GM23338 (cell line): ENCODE results near the gene ALDH3A2. TPM values are rescaled to one million over a fixed set of nuclear protein-coding genes. Genes with fewer than 3 reads are reported as not detected.

Source experiments
- ATAC-seq: fragments of 200-7000 bp; cut with Tn5 transposase; 3 replicates; pipeline ENCODE4 v1.9.1; 2020
- DNase-seq: peaks from one replicate; pipeline ENCODE4 v3.0.0-alpha.2; 2015; ENCODE audit warnings: low spot score
- H2AFZ ChIP-seq: fragments of 200-600 bp; sonication (generic); 2 replicates; pipeline ENCODE4 v1.8.0; 2016; ENCODE audit warnings: antibody characterized with exemption, mild to moderate bottlenecking, moderate library complexity
- H3F3A ChIP-seq: fragments of 200-600 bp; sonication (generic); replicated peaks from 2 replicates; pipeline ENCODE4 v1.8.0; 2017; ENCODE audit warnings: antibody characterized with exemption, mixed run types, low read depth
- H3K27ac ChIP-seq: fragments of 200-600 bp; sonication (generic); 2 replicates; pipeline ENCODE4 v1.6.1; 2016; ENCODE audit warnings: low read depth
- H3K27me3 ChIP-seq: fragments of 200-600 bp; sonication (generic); 2 replicates; pipeline ENCODE4 v1.8.0; 2016; ENCODE audit warnings: mild to moderate bottlenecking, mixed run types, moderate library complexity; ENCODE audit not compliant: insufficient read depth
- H3K36me3 ChIP-seq: fragments of 200-600 bp; sonication (generic); 2 replicates; pipeline ENCODE4 v1.8.0; 2016; ENCODE audit warnings: mild to moderate bottlenecking; ENCODE audit not compliant: insufficient read depth
- H3K4me1 ChIP-seq: fragments of 200-600 bp; sonication (generic); 2 replicates; pipeline ENCODE4 v1.8.0; 2016; ENCODE audit warnings: mild to moderate bottlenecking, moderate library complexity; ENCODE audit not compliant: insufficient read depth
- H3K4me2 ChIP-seq: fragments of 200-600 bp; sonication (generic); 2 replicates; pipeline ENCODE4 v1.7.1; 2017; ENCODE audit warnings: mixed run types
- H3K4me3 ChIP-seq: fragments of 200-600 bp; sonication (generic); 2 replicates; pipeline ENCODE4 v1.6.1; 2016; ENCODE audit warnings: mixed run types
- H3K79me2 ChIP-seq: fragments of 200-600 bp; sonication (generic); replicated peaks from 2 replicates; pipeline ENCODE4 v1.8.0; 2017; ENCODE audit warnings: mild to moderate bottlenecking; ENCODE audit not compliant: insufficient read depth
- H3K9me2 ChIP-seq: fragments of 200-600 bp; sonication (generic); 2 replicates; pipeline ENCODE4 v1.8.0; 2017; ENCODE audit not compliant: insufficient read depth
- H4K20me1 ChIP-seq: fragments of 200-600 bp; sonication (generic); replicated peaks from 2 replicates; pipeline ENCODE4 v1.8.0; 2017; ENCODE audit warnings: mild to moderate bottlenecking; ENCODE audit not compliant: insufficient read depth
- H3K27ac Mint-ChIP-seq: 2 replicates; pipeline ENCODE4 v1.8.0; 2020; ENCODE audit warnings: inconsistent platforms, mild to moderate bottlenecking, moderate library complexity, mixed read lengths
- H3K27me3 Mint-ChIP-seq: 3 replicates; pipeline ENCODE4 v1.8.0; 2022; ENCODE audit warnings: low read depth, mild to moderate bottlenecking, moderate library complexity, mixed read lengths, inconsistent platforms; ENCODE audit not compliant: insufficient read depth, poor library complexity
- H3K36me3 Mint-ChIP-seq: 3 replicates; pipeline ENCODE4 v1.8.0; 2021; ENCODE audit warnings: low read depth, mild to moderate bottlenecking, inconsistent platforms, moderate library complexity, mixed read lengths
- H3K4me1 Mint-ChIP-seq: 3 replicates; pipeline ENCODE4 v1.8.0; 2020; ENCODE audit warnings: mild to moderate bottlenecking, inconsistent platforms, mixed read lengths
- H3K4me3 Mint-ChIP-seq: 3 replicates; pipeline ENCODE4 v1.8.0; 2021; ENCODE audit warnings: moderate library complexity, mild to moderate bottlenecking, inconsistent platforms, mixed read lengths
- H3K9me3 Mint-ChIP-seq: 3 replicates; pipeline ENCODE4 v1.8.0; 2020; ENCODE audit warnings: moderate library complexity, mild to moderate bottlenecking, inconsistent platforms, mixed read lengths
- CREB1 ChIP-seq: fragments of 250-450 bp; sonication (Bioruptor Pico); IDR thresholded peaks from 2 replicates; pipeline ENCODE4 v1.5.0; 2020; ENCODE audit warnings: low read depth, mild to moderate bottlenecking, moderate library complexity
- ETS1 ChIP-seq: IDR thresholded peaks from 2 replicates; pipeline ENCODE4 v1.6.1; 2016; ENCODE audit warnings: antibody characterized with exemption
- EZH2 ChIP-seq: fragments of 200-600 bp; sonication (generic); IDR thresholded peaks from one replicate; pipeline ENCODE4 v1.8.0; 2017; ENCODE audit warnings: antibody characterized with exemption, mild to moderate bottlenecking, low read depth; ENCODE audit not compliant: unreplicated experiment
- JUNB ChIP-seq: IDR thresholded peaks from one replicate; pipeline ENCODE4 v1.6.1; 2016; ENCODE audit warnings: antibody characterized with exemption; ENCODE audit not compliant: unreplicated experiment
- NANOG ChIP-seq: IDR thresholded peaks from 2 replicates; pipeline ENCODE4 v1.6.1; 2016; ENCODE audit warnings: antibody characterized with exemption, borderline replicate concordance
- POLR2AphosphoS5 ChIP-seq: IDR thresholded peaks from 2 replicates; pipeline ENCODE4 v1.6.1; 2016; ENCODE audit warnings: antibody characterized with exemption, low read depth
- STAT1 ChIP-seq: IDR thresholded peaks from one replicate; pipeline ENCODE4 v1.6.1; 2016; ENCODE audit warnings: antibody characterized with exemption; ENCODE audit not compliant: unreplicated experiment
- ZNF114 ChIP-seq: fragments of 250-450 bp; sonication (Bioruptor Pico); IDR thresholded peaks from 2 replicates; pipeline ENCODE4 v1.5.0; 2020; ENCODE audit warnings: mild to moderate bottlenecking, moderate library complexity
- polyA plus RNA-seq: library from polyadenylated mRNA; unstranded; fragments of >200 nt; fragmentation: Nextera tagmentation; extraction: Ambion mirVana; gene quantifications from 2 replicates; pipeline ENCODE4 v1.2.1, GENCODE V29; 2016
- total RNA-seq: library from RNA; depleted of rRNA; stranded (reverse); fragments of >200 nt; shearing (Covaris generic); gene quantifications from 2 replicates; pipeline ENCODE4 v1.2.3, GENCODE V29; 2014
- TF ChIP-seq, protein P1 (sequence below): IDR thresholded peaks from one replicate; pipeline ENCODE4 v1.6.1; 2018; ENCODE audit warnings: antibody characterized with exemption; ENCODE audit not compliant: unreplicated experiment
- TF ChIP-seq, protein P2 (sequence below), 2 experiments: fragments of 200-600 bp in 1 of 2; sonication (generic) in 1 of 2; conservative IDR thresholded peaks; 2 replicates each; pipeline versions ENCODE4 v1.5.1 to v1.6.1; 2016 to 2017; ENCODE audit warnings: antibody characterized with exemption in 2 of 2, low read depth in 2 of 2, mild to moderate bottlenecking in 2 of 2, moderate library complexity in 1 of 2

Gene ALDH3A2
- total and polyA plus RNA-seq, 2 experiments from 2014 or later: 31.3 to 159 TPM

DNA sequence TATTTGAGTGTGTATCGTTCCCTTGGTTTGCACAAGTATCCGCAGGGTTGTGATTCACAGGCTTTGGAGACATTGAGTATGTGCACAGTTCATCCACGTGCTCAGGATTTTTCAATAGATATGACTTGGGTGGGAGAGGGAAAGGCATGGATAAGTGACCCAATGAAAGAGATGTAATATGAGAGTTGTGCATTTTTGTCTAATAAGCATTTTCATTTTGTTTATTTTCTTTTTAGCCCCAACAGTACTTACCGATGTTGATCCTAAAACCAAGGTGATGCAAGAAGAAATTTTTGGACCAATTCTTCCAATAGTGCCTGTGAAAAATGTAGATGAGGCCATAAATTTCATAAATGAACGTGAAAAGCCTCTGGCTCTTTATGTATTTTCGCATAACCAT, 14.5 kb downstream of the ALDH3A2 start:
- TF ChIP-seq NANOG (no peak), ZNF114 (CRISPR knock-in tag) (no peak), EZH2 (no peak), POLR2AphosphoS5 (no peak), STAT1 (no peak)
- TF ChIP-seq, protein P1, sequence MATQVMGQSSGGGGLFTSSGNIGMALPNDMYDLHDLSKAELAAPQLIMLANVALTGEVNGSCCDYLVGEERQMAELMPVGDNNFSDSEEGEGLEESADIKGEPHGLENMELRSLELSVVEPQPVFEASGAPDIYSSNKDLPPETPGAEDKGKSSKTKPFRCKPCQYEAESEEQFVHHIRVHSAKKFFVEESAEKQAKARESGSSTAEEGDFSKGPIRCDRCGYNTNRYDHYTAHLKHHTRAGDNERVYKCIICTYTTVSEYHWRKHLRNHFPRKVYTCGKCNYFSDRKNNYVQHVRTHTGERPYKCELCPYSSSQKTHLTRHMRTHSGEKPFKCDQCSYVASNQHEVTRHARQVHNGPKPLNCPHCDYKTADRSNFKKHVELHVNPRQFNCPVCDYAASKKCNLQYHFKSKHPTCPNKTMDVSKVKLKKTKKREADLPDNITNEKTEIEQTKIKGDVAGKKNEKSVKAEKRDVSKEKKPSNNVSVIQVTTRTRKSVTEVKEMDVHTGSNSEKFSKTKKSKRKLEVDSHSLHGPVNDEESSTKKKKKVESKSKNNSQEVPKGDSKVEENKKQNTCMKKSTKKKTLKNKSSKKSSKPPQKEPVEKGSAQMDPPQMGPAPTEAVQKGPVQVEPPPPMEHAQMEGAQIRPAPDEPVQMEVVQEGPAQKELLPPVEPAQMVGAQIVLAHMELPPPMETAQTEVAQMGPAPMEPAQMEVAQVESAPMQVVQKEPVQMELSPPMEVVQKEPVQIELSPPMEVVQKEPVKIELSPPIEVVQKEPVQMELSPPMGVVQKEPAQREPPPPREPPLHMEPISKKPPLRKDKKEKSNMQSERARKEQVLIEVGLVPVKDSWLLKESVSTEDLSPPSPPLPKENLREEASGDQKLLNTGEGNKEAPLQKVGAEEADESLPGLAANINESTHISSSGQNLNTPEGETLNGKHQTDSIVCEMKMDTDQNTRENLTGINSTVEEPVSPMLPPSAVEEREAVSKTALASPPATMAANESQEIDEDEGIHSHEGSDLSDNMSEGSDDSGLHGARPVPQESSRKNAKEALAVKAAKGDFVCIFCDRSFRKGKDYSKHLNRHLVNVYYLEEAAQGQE: no peak
- peaks cover 16% of the 10 kb centered on the region; the same call in 1 of the 2 replicates for H3K4me1 ChIP-seq
- H3K9me3 Mint-ChIP-seq: no peaks in the 10 kb centered on the region
- H3K27ac ChIP-seq: no peak overlapping the region; the same call in 1 of the 2 replicates
- peaks cover 9% of the 10 kb centered on the region for H4K20me1 ChIP-seq
- no peaks in the 10 kb centered on the region for H3F3A ChIP-seq
- no peaks in the 10 kb centered on the region for H3K9me2 ChIP-seq
- ATAC-seq (no peak), DNase-seq (no peak)
- H3K4me2 ChIP-seq: peak overlapping the region; percentile 42; the same call in 1 of the 2 replicates
- H3K4me3 ChIP-seq: no peak overlapping the region
- H3K27ac Mint-ChIP-seq: no peak overlapping the region
- peaks cover 4% of the 10 kb centered on the region; the same call in 1 of the 2 replicates for H3K79me2 ChIP-seq
- peaks cover 18% of the 10 kb centered on the region for H3K4me1 Mint-ChIP-seq
- H3K36me3 Mint-ChIP-seq: peaks cover 46% of the 10 kb centered on the region
- no peaks in the 10 kb centered on the region for H3K36me3 ChIP-seq
- no peak overlapping the region for H2AFZ ChIP-seq
- H3K27me3 Mint-ChIP-seq: no peaks in the 10 kb centered on the region
- no peaks in the 10 kb centered on the region for H3K27me3 ChIP-seq
- H3K4me3 Mint-ChIP-seq: no peak overlapping the region

DNA sequence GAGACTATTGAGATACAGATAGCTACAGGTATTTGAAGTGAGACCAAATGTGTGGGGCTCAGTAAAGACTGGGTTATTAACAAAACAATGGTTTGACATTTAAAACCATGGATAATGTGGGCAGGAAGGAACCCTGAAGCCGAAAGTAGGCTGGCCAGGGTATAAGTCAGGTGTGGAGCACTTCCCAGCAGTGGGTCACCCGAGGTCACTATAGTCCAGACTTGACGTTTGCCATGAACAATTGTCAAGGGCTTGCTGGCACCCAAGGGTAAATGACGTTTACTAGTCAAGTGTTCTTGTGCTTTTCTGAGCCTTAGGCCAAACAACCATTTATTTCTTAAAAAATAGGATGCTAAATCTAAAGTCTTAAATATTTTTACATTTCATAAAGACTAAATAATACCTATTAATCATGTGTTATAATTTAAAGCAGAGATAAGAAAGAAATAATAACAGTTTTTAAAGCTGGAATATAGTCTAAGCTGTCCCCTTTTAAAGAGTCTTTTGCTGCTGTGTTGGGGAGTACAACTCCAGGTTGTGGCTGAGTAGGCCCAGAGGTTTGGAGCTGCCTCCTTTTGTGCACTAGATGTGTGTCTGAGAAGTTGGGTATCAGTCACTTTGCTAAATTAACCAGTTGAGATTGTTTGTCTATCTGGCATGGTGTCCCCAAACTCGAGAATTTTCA, 15.7 kb downstream of the ALDH3A2 start:
- Histone ChIP-seq H3F3A (no peaks in the 10 kb centered on the region), H3K4me1 (peaks cover 16% of the 10 kb centered on the region; the same call in 1 of the 2 replicates), H2AFZ (no peak overlapping the region), H3K27me3 (no peaks in the 10 kb centered on the region), H3K9me2 (no peaks in the 10 kb centered on the region), H3K4me3 (no peak overlapping the region), H4K20me1 (peaks cover 9% of the 10 kb centered on the region), H3K4me2 (no peak overlapping the region), H3K27ac (no peak overlapping the region), H3K79me2 (peaks cover 4% of the 10 kb centered on the region; the same call in 1 of the 2 replicates), H3K36me3 (no peaks in the 10 kb centered on the region)
- Mint-ChIP-seq H3K27me3 (no peaks in the 10 kb centered on the region), H3K9me3 (no peaks in the 10 kb centered on the region), H3K36me3 (peaks cover 50% of the 10 kb centered on the region), H3K4me3 (no peak overlapping the region), H3K27ac (no peak overlapping the region), H3K4me1 (peaks cover 18% of the 10 kb centered on the region)
- ATAC-seq (peak; percentile 39; the same call in 2 of the 3 replicates), DNase-seq (no peak)
- TF ChIP-seq CREB1 (CRISPR knock-in tag) (no peak), NANOG (no peak), STAT1 (no peak), ETS1 (no peak), JUNB (no peak)
- TF ChIP-seq, protein P1: no peak
- TF ChIP-seq, protein P2, sequence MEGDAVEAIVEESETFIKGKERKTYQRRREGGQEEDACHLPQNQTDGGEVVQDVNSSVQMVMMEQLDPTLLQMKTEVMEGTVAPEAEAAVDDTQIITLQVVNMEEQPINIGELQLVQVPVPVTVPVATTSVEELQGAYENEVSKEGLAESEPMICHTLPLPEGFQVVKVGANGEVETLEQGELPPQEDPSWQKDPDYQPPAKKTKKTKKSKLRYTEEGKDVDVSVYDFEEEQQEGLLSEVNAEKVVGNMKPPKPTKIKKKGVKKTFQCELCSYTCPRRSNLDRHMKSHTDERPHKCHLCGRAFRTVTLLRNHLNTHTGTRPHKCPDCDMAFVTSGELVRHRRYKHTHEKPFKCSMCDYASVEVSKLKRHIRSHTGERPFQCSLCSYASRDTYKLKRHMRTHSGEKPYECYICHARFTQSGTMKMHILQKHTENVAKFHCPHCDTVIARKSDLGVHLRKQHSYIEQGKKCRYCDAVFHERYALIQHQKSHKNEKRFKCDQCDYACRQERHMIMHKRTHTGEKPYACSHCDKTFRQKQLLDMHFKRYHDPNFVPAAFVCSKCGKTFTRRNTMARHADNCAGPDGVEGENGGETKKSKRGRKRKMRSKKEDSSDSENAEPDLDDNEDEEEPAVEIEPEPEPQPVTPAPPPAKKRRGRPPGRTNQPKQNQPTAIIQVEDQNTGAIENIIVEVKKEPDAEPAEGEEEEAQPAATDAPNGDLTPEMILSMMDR (conservative IDR thresholded peaks at IDR 0.05; ENCODE audit: low read depth in 2 of 2): no peak
